ENCODE results near the gene ESPN.

DNA sequence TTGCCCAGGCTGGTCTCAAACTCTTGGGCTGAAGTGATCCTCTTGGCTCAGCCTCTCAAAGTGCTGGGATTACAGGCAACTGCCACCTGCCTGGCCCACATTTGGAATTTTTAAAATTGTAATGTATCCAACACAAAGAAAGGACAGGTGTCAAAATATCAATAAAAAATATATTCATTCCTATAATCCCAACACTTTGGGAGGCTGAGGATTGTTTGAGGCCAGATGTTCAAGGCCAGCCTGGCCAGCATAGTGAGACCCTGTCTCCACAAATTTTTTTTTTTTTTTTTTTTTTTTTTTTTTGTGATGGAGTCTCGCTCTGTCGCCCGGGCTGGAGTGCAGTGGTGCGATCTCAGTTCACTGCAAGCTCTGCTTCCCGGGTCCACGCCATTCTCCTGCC is 14.8 kb upstream of the ESPN start:
- TF ChIP-seq BACH2 (CRISPR knock-in tag; IDR thresholded peaks at IDR 0.05; ENCODE audit: borderline replicate concordance) (no peak), ZFP3 (CRISPR knock-in tag; IDR thresholded peaks at IDR 0.05) (no peak), ARNTL (CRISPR knock-in tag; IDR thresholded peaks at IDR 0.05; ENCODE audit: borderline replicate concordance, low read depth) (no peak), TCF4 (CRISPR knock-in tag; IDR thresholded peaks at IDR 0.05; ENCODE audit: borderline replicate concordance) (no peak), ZC3H10 (CRISPR knock-in tag; IDR thresholded peaks at IDR 0.05) (no peak), SNAI2 (CRISPR knock-in tag; IDR thresholded peaks at IDR 0.05) (no peak), ISL1 (CRISPR knock-in tag; IDR thresholded peaks at IDR 0.05) (no peak), RARB (CRISPR knock-in tag; IDR thresholded peaks at IDR 0.05) (no peak)
- TF ChIP-seq, protein P1, sequence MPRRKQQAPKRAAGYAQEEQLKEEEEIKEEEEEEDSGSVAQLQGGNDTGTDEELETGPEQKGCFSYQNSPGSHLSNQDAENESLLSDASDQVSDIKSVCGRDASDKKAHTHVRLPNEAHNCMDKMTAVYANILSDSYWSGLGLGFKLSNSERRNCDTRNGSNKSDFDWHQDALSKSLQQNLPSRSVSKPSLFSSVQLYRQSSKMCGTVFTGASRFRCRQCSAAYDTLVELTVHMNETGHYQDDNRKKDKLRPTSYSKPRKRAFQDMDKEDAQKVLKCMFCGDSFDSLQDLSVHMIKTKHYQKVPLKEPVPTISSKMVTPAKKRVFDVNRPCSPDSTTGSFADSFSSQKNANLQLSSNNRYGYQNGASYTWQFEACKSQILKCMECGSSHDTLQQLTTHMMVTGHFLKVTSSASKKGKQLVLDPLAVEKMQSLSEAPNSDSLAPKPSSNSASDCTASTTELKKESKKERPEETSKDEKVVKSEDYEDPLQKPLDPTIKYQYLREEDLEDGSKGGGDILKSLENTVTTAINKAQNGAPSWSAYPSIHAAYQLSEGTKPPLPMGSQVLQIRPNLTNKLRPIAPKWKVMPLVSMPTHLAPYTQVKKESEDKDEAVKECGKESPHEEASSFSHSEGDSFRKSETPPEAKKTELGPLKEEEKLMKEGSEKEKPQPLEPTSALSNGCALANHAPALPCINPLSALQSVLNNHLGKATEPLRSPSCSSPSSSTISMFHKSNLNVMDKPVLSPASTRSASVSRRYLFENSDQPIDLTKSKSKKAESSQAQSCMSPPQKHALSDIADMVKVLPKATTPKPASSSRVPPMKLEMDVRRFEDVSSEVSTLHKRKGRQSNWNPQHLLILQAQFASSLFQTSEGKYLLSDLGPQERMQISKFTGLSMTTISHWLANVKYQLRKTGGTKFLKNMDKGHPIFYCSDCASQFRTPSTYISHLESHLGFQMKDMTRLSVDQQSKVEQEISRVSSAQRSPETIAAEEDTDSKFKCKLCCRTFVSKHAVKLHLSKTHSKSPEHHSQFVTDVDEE (CRISPR knock-in tag; IDR thresholded peaks at IDR 0.05), result no peak
- TF ChIP-seq, protein P2, sequence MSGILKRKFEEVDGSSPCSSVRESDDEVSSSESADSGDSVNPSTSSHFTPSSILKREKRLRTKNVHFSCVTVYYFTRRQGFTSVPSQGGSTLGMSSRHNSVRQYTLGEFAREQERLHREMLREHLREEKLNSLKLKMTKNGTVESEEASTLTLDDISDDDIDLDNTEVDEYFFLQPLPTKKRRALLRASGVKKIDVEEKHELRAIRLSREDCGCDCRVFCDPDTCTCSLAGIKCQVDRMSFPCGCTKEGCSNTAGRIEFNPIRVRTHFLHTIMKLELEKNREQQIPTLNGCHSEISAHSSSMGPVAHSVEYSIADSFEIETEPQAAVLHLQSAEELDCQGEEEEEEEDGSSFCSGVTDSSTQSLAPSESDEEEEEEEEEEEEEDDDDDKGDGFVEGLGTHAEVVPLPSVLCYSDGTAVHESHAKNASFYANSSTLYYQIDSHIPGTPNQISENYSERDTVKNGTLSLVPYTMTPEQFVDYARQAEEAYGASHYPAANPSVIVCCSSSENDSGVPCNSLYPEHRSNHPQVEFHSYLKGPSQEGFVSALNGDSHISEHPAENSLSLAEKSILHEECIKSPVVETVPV (CRISPR knock-in tag; IDR thresholded peaks at IDR 0.05), result no peak
